NB4 (cell line): ENCODE results near the gene METRN.
"Not testable (repeated sequence)": the region's sequence is repeated elsewhere in the genome, so short reads cannot be mapped to it uniquely, and the experiment has no call there.

ENCODE experiments used
- DNase-seq: peaks from one replicate; pipeline ENCODE4 v3.0.0; 2010; ENCODE audit warnings: low read depth
- H3K4me3 ChIP-seq: one replicate; pipeline ENCODE4 v1.5.1; 2011; ENCODE audit warnings: mild to moderate bottlenecking, low read depth, low read length, moderate library complexity
- CTCF ChIP-seq: IDR thresholded peaks from one replicate; pipeline ENCODE4 v1.5.1; 2012; ENCODE audit warnings: low read depth, low read length
- MYC ChIP-seq: IDR thresholded peaks from 2 replicates; pipeline ENCODE4 v1.6.1; 2011; ENCODE audit warnings: low read depth, low read length
- POLR2A ChIP-seq: IDR thresholded peaks from 2 replicates; pipeline ENCODE4 v1.6.1; 2011; ENCODE audit warnings: mild to moderate bottlenecking; ENCODE audit not compliant: insufficient read length; ENCODE audit errors: extremely low read depth
- TF ChIP-seq, protein P1 (sequence below): IDR thresholded peaks from 2 replicates; pipeline ENCODE4 v1.6.1; 2011; ENCODE audit warnings: low read depth, low read length

Gene METRN

GRCh38 chr16:684961-685696 lies 29.8 kb upstream of the METRN start:
- TF ChIP-seq, protein P1, sequence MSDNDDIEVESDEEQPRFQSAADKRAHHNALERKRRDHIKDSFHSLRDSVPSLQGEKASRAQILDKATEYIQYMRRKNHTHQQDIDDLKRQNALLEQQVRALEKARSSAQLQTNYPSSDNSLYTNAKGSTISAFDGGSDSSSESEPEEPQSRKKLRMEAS: no peak
- TF ChIP-seq POLR2A: no peak
- TF ChIP-seq CTCF: no peak
- TF ChIP-seq MYC: no peak
- H3K4me3 ChIP-seq: peak overlapping the region; percentile 32
- peak; percentile 57 for DNase-seq

GRCh38 chr16:685967-686366 lies 29.0 kb upstream of the METRN start:
- TF ChIP-seq CTCF (peak; percentile 50), POLR2A (no peak), MYC (peak; percentile 18; the same call in 1 of the 2 replicates)
- TF ChIP-seq, protein P1: peak; percentile 12; the same call in 1 of the 2 replicates
- H3K4me3 ChIP-seq: no peak overlapping the region
- DNase-seq: peak; percentile 56

- no peak for TF ChIP-seq POLR2A
- H3K4me3 ChIP-seq: no peak overlapping the region
- no peak for DNase-seq
Measured at GRCh38 chr16:686459-687260, 28.3 kb upstream of the METRN start.

DNA sequence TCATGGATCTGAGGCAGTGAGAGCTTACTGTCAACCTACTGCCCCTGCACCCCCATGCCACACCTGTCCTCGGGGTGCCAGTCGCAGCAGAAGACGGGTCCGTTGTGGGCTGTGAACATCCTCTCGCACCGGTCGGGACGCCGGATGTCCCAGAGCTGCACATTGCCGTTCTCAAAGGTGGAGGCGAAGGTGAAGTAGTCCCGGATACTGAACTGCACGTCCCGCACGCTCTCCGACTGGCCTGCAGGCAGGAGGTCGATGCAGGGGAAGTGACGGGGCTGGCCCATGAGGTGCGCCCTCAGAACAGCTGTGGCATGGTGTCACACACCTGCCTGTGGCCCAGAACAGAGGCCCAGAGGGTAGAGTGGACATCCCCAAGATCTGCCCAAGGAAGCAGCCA lies 27.4 kb upstream of the METRN start:
- TF ChIP-seq MYC: no peak
- no peak for TF ChIP-seq POLR2A
- TF ChIP-seq, protein P1: no peak
- TF ChIP-seq CTCF: no peak
- no peak overlapping the region for H3K4me3 ChIP-seq
- no peak for DNase-seq

GRCh38 chr16:689175-689897 lies 25.6 kb upstream of the METRN start:
- DNase-seq: no peak
- peak overlapping the region; percentile 73 for H3K4me3 ChIP-seq
- TF ChIP-seq MYC (no peak), POLR2A (peak; percentile 2)

GRCh38 chr16:691242-691641 lies 23.7 kb upstream of the METRN start:
- not testable (repeated sequence) for H3K4me3 ChIP-seq, DNase-seq

- no peak for DNase-seq
Measured at GRCh38 chr16:692356-693108, 22.4 kb upstream of the METRN start.

More at GRCh38 chr16:692356-693108, 22.4 kb upstream of the METRN start:
- no peak for TF ChIP-seq POLR2A
- no peak overlapping the region for H3K4me3 ChIP-seq
